GM12891 (cell line): Measurements from ENCODE around the gene RBM20.

Experiments used
- POLR2A ChIP-seq: IDR thresholded peaks from 2 replicates; pipeline ENCODE4 v1.6.1; 2011; ENCODE audit warnings: low read depth, low read length, control low read depth
- POLR2AphosphoS5 ChIP-seq: IDR thresholded peaks from 2 replicates; pipeline ENCODE4 v1.6.1; 2011; ENCODE audit warnings: low read depth, low read length, control low read depth

DNA sequence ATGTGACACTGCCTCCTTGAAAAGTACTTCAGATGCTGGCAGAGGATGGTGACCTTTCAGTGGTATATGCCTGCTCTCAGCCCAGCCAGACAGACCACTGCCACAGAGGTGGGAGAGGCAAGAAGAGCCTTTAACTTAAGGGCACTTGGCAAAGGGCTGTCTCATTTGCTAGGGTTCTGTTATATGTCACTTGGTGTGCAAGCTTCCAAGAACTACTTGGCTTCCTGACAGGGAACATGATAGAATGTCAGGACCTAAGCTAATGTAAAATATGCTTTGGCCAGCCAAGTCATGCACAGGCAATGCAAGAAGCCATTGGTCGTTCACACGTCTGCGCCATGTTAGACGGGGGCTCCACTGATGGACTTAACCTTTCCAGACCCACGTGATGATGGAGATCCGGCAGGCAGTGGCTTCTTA lies 54.7 kb downstream of the RBM20 start:
- TF ChIP-seq POLR2A = no peak
- no peak for TF ChIP-seq POLR2AphosphoS5
